Measurements from ENCODE around the gene C5AR1. TPM values are rescaled to one million over a fixed set of nuclear protein-coding genes. Genes with fewer than 3 reads are reported as not detected.

The C5AR1 gene
- total and polyA plus RNA-seq, 9 of the 15 experiments (the other 6 are each of a cell fraction or from before 2014, with no cell fraction given) = 0.06 to 1.6 (median 0.28) TPM; not detected in 3

DNA sequence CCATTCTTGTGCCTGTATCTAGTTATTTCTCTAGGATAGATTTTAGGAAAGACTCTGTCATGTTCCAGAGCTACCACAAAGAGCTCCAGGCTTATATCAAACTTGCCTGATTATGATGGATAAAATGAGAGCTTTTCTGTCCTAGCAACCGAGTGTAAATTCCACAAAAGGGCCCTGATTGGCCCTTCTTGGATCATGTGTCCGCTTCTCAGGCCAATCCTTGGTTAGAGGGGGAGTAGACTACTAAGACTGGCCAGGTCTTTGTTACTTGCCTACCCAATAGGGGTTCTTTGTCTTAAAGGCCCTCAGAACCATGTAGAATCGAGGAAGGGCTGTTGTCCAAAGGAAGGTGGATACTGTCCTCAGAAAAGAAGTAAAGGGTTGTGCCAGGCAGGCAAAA lies 41.9 kb downstream of the C5AR1 start:
- peak overlapping the region; percentile 50 for H3K4me2 ChIP-seq (ENCODE audit: insufficient read depth, low read length)
- POLR2A ChIA-PET = interaction anchor here (0.6 to 1.2 kb wide), 4 partner anchors 16 to 67 kb away, joined by 3 read pairs; no protein-coding TSS in a partner anchor
- in situ Hi-C loops (cut with MboI) = no loop called here

More for the DNA sequence above, 41.9 kb downstream of the C5AR1 start:
- Histone ChIP-seq H3K9me1 (ENCODE audit: control insufficient read depth, insufficient read depth, low read length) (no peaks in the 10 kb centered on the region), H4K20me1 (replicated peaks; ENCODE audit: control insufficient read depth, insufficient read depth, low read length) (peaks cover 3% of the 10 kb centered on the region; the same call in 1 of the 2 replicates), H2AFZ (ENCODE audit: low read depth, low read length) (peak overlapping the region; percentile 21; the same call in 1 of the 2 replicates), H3K4me3 (peak overlapping the region; percentile 0; the same call in 1 of the 2 replicates), H3K27ac (ENCODE audit: extremely low read depth, low read depth, low read length) (peak overlapping the region; percentile 67), H3K36me3 (ENCODE audit: control insufficient read depth, insufficient read depth, low read length) (peaks cover 57% of the 10 kb centered on the region; the same call in 2 of the 3 replicates), H3K9ac (ENCODE audit: insufficient read depth in 1 of 2, low read depth in 2 of 2, low read length in 2 of 2) (no peak overlapping the region), H3K79me2 (ENCODE audit: control insufficient read depth, insufficient read depth, low read length) (peaks cover 61% of the 10 kb centered on the region), H3K27me3 (ENCODE audit: control insufficient read depth in 2 of 2, insufficient read depth in 2 of 2, low read length in 2 of 2) (no peaks in the 10 kb centered on the region), H3K4me1 (replicated peaks in 1 of 2; ENCODE audit: control insufficient read depth in 2 of 2, insufficient read depth in 2 of 2, low read length in 2 of 2) (peaks cover 25 to 32% of the 10 kb centered on the region in 2 experiments), H3K9me3 (replicated peaks; ENCODE audit: control insufficient read depth, insufficient read depth, low read depth, low read length) (no peaks in the 10 kb centered on the region)
- no TSS peak for BruUV-seq (replicated peaks)
- peak in 2 of 4 experiments; percentile 49 to 66 for DNase-seq (ENCODE audit: extremely low read depth in 1 of 4, low spot score in 3 of 4)
- ATAC-seq = peak; percentile 57
- FAIRE-seq = peak; percentile 23
- CTCF ChIA-PET (ENCODE audit: low intra/inter-chr PET ratio) = no interaction called here
- TF ChIP-seq KAT7 (CRISPR knock-in tag; IDR thresholded peaks at IDR 0.05; ENCODE audit: borderline replicate concordance) (no peak), NFYB (IDR thresholded peaks at IDR 0.05; ENCODE audit: extremely low read depth, insufficient read length) (peak; percentile 59), NCOA4 (IDR thresholded peaks at IDR 0.05; ENCODE audit: partially characterized antibody) (no peak), HDAC8 (tag; IDR thresholded peaks at IDR 0.05) (no peak), PHF21A (IDR thresholded peaks at IDR 0.05; ENCODE audit: borderline replicate concordance, low read depth) (no peak), FOXJ2 (tag; IDR thresholded peaks at IDR 0.05) (0 out of 2 replicates have a peak, but pooled peaks have one; percentile 38), ZNF586 (CRISPR knock-in tag; conservative IDR thresholded peaks at IDR 0.05) (no peak), NR4A1 (CRISPR knock-in tag; IDR thresholded peaks at IDR 0.05) (no peak), NR4A1 (tag; IDR thresholded peaks at IDR 0.05) (no peak), ZNF184 (CRISPR knock-in tag; IDR thresholded peaks at IDR 0.05) (no peak), CREB1 (IDR thresholded peaks at IDR 0.05) (peak; percentile 6; the same call in 1 of the 2 replicates), CREB1 (CRISPR knock-in tag; IDR thresholded peaks at IDR 0.05) (no peak; the same call in 1 of the 2 replicates), RAD51 (IDR thresholded peaks at IDR 0.05; ENCODE audit: borderline replicate concordance, low read depth) (peak; percentile 3; the same call in 1 of the 2 replicates), RBM15 (IDR thresholded peaks at IDR 0.05; ENCODE audit: insufficient read depth, low read length) (no peak), TGIF2 (CRISPR knock-in tag; IDR thresholded peaks at IDR 0.05) (no peak), ZFX (CRISPR knock-in tag; IDR thresholded peaks at IDR 0.05) (no peak), FOS (IDR thresholded peaks at IDR 0.05; ENCODE audit: extremely low read depth, insufficient read length) (peak; percentile 29), CBFA2T2 (conservative IDR thresholded peaks at IDR 0.05) (no peak), RFX5 (IDR thresholded peaks at IDR 0.05; ENCODE audit: low read depth, low read length) (peak; percentile 94), CREM (IDR thresholded peaks at IDR 0.05; ENCODE audit: low read depth) (0 out of 2 replicates have a peak, but pooled peaks have one; percentile 19)
- TF ChIP-seq, protein P1, sequence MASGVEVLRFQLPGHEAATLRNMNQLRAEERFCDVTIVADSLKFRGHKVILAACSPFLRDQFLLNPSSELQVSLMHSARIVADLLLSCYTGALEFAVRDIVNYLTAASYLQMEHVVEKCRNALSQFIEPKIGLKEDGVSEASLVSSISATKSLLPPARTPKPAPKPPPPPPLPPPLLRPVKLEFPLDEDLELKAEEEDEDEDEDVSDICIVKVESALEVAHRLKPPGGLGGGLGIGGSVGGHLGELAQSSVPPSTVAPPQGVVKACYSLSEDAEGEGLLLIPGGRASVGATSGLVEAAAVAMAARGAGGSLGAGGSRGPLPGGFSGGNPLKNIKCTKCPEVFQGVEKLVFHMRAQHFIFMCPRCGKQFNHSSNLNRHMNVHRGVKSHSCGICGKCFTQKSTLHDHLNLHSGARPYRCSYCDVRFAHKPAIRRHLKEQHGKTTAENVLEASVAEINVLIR (CRISPR knock-in tag; IDR thresholded peaks at IDR 0.05) = 0 out of 2 replicates have a peak, but pooled peaks have one; percentile 15
- TF ChIP-seq, protein P2, sequence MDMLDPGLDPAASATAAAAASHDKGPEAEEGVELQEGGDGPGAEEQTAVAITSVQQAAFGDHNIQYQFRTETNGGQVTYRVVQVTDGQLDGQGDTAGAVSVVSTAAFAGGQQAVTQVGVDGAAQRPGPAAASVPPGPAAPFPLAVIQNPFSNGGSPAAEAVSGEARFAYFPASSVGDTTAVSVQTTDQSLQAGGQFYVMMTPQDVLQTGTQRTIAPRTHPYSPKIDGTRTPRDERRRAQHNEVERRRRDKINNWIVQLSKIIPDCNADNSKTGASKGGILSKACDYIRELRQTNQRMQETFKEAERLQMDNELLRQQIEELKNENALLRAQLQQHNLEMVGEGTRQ (CRISPR knock-in tag; IDR thresholded peaks at IDR 0.05) = peak; percentile 83
- TF ChIP-seq, protein P3, sequence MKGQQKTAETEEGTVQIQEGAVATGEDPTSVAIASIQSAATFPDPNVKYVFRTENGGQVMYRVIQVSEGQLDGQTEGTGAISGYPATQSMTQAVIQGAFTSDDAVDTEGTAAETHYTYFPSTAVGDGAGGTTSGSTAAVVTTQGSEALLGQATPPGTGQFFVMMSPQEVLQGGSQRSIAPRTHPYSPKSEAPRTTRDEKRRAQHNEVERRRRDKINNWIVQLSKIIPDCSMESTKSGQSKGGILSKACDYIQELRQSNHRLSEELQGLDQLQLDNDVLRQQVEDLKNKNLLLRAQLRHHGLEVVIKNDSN (CRISPR knock-in tag; IDR thresholded peaks at IDR 0.05) = peak; percentile 61
- 78% methylated on average over 3 of the region's 3 CpGs for WGBS (ENCODE audit: insufficient coverage, low coverage, missing lambda C conversion rate)
- intact Hi-C loops (cut with micrococcal nuclease) = no loop called here

All from K562 (cell line).